Activated CD8-positive, alpha-beta memory T cell treated with anti-CD3 and anti-CD28 coated beads for 24 hours (primary cell): ENCODE data around the gene TCF3.
A peak's percentile ranks its signal among the peaks of the same experiment; 100 is the strongest.

Source experiments
- DNase-seq: peaks from one replicate; pipeline ENCODE4 v3.0.0-alpha.2; 2020

TCF3 gene

DNA sequence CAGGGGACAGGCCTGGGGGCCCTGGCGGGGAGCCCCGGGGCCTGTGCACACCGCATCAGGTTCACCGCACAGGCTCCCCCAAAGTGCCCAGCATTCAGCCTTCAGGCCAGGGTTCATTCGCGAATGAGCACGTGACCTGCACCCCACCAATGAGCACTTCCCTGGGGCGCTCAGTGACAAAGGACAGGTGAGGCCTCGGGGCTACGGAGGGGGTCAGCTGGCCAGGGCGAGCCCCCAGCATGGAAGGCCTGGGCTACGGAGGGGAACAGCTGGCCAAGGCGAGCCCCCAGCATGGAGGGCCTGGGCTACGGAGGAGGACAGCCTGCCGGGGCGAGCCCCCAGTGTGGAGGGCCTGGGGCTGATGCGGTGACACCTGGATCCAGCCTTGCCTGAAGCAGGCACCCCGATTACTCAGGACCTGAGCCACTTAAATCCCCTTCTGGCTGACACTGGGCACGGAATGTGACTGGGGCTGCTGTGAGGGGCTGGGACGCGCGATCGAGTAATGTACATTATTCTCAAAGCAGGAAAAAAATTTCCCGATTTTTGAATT lies 23.1 kb downstream of the TCF3 start:
- DNase-seq: no peak

- DNase-seq: no peak
Measured at GRCh38 chr19:1627194-1627593, 25.2 kb downstream of the TCF3 start.

DNA sequence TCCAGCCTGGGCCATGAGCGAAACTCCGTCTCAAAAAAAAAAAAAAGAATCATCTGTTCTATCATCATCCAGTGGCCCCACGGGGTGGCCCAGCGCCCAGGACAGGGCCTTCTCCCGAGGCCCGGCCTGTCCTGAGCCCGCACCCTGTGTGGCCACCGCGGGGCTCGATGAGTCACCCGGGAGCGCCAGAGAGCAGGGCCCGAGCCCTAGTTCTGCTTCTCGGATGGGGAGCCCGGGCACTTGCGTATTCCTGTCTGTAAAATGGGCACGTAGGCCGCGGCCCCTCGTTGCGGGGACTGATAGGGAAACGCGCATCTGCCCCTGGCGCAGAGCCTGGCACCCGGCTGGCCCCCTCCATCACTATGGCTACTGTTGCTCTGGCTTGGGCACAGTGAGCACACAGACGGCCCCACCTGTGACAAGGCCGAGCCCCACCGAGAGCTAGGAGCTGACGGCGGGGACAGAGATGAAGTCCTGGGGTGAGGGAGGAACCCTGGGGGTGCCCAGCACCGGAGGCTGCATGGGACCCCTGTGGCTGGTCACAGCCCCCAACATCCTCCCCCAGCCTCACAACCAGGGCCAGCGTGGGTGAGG lies 25.9 kb downstream of the TCF3 start:
- no peak for DNase-seq

GRCh38 chr19:1624458-1624857 lies 28.0 kb downstream of the TCF3 start:
- DNase-seq: peak; percentile 77

- DNase-seq: no peak
Measured at GRCh38 chr19:1622541-1622940, 29.9 kb downstream of the TCF3 start.

DNA sequence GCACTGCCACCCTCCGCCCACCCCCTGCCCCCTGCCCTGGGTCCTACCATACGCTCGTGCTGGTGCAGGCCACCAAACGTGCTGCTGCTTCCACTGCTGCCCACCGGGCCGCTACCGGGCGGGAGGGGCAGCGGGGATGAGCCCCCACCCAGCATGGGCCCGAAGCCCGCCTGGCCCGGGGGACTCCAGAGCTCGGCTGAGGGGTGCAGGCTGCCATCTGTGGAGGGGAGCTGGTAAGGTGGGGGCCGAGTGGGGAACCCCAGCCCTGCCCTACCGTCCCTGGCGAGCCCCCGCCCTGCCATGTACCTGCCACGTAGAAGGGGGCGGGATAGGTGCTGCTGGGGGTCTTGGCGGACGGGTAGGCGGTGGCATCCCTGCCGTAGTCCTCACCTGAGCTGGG lies 30.4 kb downstream of the TCF3 start:
- no peak for DNase-seq

GRCh38 chr19:1621574-1621973 lies 30.8 kb downstream of the TCF3 start:
- DNase-seq: no peak

DNA sequence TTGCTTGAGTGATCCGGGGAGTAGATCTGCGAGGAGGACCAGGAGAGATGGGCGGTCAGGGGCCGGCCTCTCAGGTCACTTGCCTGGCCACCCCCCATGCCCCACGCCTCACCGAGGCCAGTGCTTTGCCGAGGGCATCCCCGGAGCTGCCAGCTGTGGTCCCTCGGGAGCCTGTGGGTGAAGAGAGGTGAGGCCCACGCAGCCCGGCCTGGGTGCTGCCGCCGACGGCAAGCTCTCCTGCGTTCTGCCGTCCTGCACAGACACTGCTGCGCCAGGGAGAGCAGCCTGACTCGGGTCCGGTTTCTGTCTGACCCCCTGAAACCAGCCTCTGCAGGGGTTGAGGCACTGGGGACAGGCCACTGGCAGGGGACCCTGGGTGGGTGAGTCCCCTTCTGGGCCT lies 31.4 kb downstream of the TCF3 start:
- DNase-seq: no peak

GRCh38 chr19:1620502-1620901 lies 31.9 kb downstream of the TCF3 start:
- DNase-seq: no peak

DNA sequence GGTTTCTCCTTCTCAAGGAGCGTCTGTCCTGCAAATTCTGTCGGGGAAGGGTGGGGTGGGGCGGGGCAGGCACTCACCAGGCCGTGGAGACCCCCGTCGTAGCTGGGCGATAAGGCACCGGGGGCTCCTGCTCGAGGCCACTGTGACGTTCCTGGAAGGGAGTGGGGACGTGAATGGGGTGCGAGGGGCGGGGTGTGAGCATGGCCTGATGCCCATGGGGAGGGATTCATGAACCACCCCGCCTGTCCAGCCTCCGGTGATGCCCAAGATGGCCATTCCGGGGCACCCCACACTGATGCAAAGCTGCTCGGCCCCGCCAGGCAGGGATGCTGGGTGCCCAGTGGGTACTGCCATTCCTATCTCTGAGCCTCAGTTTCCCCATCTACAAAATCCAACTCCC lies 32.7 kb downstream of the TCF3 start:
- no peak for DNase-seq

GRCh38 chr19:1619094-1619439 lies 33.3 kb downstream of the TCF3 start:
- no peak for DNase-seq

DNA sequence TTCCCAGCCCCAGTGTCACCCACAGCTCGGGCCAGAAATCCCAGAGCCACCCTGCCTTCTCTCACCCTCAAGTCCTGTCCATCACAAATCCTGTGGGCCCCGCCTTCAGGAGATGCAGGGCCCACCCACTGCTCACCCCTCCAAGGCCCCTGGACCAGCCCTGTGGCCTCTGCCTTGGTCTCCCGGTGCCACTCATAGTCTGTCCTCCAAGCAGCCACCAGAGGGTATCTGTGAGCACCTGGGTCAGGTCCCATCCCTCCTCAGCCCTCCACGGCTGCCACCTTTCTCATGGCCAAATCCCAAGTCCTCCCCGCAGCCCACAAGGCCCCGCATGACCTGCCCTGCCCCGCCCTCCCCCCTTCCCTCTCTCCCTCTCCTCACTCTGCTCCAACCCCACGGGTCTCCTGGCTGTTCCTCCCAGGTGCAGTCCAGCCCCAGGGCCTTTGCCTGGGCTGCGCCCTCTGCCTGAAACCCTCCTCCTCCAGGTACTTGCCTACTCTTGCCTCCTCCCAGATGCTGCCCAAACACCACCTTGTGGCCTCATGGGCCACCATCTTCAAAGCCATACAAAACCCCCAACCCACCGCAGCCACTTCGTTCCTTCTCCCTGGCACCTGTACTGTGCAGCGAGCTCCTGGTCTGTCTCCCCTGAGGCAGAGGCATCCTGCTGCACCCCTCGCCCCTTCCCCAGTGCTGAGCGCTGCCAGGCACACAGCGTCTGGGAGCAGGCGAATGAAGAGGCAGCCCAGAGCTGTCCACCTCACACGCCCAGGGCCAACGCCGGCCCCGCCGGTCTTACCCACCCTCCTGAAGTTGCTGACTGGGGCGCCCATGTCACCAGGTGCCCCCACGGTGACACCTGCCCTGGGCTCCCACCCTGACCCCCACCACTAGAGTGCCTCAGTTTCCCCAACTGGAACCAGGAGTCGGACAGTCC lies 34.0 kb downstream of the TCF3 start:
- DNase-seq: no peak

- DNase-seq: no peak
Measured at GRCh38 chr19:1616875-1617274, 35.5 kb downstream of the TCF3 start.

DNA sequence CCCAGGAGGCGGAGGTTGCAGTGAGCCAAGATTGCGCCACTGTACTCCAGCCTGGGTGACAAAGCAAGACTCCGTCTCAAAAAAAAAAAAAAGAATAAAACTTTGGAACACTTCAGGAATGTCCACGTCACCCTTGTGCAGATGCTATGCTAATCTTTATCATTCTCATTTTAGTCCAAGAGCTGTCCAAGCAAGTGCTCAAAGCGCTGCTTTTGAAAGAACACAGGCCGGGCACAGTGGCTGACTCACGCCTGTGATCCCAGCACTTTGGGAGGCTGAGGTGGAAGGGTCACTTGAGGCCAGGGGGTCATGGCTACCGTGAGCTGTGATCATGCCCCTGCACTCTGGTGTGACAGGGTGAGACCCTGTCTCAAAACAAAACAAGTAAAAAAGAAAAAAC lies 36.0 kb downstream of the TCF3 start:
- DNase-seq: no peak

DNA sequence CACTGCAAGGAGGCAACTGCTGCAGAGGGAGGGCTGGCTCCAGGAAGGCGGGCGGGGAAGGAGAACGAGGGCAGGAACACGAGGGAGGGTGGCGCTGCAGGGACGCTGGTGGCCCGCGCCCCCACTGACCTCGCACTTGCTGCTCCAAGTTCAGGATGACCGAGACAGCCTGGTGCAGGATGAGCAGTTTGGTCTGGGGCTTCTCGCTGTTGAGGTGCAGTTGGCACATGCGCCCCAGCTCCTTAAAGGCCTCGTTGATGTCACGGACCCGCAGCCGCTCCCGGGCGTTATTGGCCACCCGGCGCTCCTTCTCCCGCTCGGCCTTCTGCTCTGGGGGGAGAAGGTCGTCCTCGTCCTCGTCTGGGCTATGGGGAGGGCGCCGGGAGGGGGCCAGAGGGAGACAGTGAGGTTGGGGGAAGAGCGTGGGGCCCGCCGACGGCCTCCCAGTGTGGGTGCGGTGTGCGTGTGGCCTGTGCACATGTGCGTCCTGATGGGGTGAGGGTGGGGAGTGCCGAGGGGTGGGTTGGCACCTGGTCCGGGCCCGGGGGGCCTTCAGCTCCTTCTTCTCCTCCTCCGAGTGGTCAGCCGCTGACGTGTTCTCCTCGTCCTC lies 37.2 kb downstream of the TCF3 start:
- DNase-seq: no peak

DNA sequence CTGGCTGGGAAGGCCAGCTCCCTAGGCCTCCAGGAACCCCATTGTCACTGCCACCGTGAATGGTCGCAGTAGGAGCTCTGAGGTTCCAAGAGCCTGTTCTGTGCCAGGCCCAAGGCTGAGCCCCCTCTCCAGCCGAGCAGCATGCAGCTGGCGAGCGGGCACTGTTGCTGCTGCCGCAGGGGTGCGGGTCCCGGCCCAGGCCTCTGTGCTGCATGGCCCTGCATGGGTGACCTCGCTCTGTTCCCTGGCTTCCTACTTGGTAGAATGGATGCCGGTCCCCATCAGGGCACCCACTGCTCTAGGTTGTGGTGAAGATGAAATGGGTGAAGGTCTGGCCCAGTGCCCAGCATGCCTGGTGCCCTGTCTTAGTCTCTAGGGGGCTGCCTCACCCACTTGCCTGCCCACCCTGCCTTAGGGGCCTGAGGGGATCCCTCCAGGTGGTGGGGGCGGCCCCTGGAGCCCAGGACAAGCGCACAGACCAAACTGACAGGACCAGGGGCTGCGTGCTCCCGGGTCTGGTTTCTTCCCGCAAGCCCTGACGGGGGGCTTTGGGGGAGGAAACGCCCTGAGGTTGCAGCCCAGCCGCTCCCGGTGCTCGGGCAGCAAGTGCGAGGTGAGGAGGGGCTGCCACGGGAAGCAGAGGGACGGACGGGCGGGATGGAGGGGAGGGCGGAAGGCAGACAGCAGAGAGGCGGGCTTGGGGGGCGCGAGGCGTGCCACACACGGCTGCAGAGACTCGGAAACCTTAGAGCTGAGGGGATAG lies 38.4 kb downstream of the TCF3 start:
- DNase-seq: no peak

DNA sequence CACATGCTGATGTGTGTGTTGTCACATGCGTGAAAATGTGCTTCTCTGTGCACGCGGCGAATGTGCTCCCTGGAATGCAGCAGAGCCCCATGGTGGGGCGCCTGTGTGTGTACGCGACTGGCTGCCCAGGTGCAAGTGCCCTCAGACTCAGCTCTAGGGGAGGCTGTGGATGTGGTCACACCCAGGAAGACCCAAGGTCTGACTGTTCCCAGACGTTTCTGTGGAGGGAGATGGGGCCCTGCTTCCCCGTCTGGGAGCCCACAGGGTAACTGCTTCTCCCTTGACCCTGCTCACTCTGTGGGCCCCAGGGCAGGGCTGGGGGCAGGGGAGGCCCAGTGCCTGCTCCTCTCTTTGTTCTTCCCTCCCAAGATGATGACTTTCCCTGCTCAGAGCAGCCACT lies 39.3 kb downstream of the TCF3 start:
- no peak for DNase-seq

DNA sequence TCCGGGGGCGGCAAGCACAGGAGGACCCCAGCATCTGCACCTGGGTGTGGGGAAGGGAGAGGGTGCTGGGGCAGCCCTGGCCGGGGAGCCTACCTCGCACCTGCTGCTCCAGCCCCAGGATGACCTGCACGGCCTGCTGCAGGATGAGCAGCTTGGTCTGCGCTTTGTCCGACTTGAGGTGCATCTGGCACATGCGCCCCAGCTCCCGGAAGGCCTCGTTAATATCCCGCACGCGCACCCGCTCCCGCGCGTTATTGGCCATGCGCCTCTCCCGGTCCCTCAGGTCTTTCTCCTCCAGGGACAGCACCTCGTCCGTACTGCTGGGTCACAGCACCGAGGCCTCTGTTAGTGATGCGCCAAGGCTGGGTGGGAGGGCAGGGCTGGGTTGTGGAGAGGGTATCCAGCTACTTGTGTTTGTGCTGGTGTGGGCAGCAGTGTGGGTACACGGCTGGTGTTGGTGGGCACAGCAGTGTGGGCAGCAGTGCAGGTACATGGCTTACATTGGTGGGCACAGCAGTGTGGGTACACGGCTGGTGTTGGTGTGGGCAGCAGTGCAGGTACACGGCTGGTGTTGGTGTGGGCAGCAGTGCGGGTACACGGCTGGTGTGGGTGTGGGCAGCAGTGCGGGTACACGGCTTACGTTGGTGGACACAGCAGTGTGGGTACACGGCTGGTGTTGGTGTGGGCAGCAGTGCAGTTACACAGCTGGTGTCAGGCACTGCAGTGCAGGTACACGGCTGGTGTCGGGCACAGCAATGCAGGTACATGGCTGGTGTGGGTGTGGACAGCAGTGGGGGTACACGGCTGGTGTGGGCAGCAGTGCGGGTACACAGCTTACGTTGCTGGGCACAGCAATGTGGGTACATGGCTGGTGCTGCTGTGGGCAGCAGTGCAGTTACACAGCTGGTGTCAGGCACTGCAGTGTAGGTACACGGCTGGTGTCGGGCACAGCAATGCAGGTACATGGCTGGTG lies 40.0 kb downstream of the TCF3 start:
- DNase-seq: no peak

DNA sequence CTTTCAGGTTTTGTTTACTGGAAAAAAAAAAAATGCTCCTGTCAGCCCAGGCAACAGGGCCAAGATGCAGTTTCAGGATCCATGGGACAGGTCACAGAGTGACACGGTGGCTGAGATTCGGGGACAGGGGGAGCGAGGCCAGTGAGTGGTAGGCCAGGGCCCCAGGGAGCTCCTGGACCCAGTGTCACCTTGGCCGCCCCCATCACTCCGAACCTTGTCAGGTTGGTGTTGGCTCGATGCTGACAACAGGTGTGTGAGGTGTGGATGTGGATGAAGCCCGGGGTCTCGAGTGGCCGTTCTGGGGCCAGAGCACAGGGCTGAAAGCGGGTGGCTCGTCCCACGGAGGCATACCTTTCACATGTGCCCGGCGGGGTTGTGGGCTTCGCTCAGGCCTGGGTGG lies 41.1 kb downstream of the TCF3 start:
- no peak for DNase-seq

- DNase-seq: peak; percentile 74
Measured at GRCh38 chr19:1610579-1610978, 41.8 kb downstream of the TCF3 start.

DNA sequence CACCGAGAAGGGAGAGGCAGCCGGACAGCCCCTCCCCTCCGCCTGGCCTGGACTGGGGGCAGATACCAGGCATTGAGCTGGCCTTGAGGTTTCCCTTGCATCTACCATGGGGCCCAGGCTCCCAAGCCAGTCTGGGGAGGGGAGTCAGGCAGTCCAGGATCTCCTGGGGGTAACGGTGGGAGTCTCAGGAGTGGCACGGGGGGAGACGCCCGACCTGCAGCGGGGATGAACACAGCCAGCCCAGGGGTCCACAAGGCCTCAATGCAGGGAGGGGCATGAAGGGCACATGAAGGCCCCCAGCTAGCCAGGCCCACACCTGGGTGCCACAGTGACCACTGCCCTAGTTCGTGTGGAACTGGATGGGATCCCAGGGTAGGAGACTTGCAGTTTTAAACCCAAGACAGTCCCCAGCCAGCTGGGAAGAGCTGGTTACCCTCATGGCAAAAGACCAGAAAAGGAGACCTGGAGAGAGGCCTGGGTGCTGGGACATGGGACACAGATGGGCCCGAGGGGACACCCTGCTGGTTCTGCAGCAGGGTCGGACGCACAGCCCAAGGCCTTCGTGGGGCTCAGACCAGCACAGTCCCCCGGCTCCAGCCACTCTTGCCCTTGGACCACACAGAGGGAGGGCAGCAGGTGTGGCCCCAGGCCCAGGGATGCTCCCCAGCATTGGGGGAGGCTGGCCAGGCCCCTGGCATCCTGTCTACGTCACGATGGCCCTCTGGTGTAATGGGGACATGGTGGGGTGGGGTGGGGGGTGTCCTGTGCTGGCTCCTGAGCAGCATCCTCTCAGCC lies 42.5 kb downstream of the TCF3 start:
- no peak for DNase-seq
